ENCODE measurements around the gene PLEKHG3.

Gene PLEKHG3

GRCh38 chr14:64766430-64767151 is 62.4 kb downstream of the PLEKHG3 start:
- no peak for DNase-seq

DNA sequence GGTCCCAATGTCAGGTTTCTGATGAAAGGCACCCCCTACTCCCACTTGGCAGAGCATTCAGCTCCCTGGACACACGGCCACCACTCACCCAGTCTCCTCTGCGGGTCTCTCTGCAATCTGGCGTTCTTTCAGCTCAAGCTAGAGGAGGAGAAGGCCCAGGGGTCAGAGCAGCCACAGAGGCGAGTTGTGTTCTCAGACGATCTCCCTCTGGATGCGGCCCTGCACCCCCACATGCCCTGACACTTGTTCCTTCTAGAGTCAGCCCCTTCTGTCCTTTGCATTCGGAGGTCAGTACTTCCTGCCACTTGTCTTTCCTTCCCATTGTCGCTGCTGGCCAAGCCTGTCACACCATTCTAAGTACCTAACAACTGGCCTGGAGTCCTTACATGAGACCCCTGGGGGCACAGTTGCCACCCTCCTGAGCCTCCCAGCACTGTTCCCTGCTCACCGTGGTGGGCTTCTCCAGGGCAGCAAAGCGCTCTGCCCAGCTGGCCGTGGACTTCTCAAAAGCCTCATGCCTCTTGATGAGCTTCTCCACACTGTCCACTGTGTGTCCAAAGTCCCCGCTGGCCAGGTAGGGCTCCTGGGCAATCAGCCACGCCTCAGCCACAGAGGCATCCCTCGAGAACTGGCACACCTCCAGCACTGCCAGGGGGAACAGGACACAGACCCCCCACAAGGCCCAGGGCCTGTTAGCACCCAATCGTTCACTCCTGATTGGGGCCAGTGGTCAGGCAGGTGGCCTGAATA is 63.2 kb downstream of the PLEKHG3 start:
- no peak for DNase-seq

- no peak for DNase-seq
Measured at GRCh38 chr14:64768401-64769095, 64.3 kb downstream of the PLEKHG3 start.

DNA sequence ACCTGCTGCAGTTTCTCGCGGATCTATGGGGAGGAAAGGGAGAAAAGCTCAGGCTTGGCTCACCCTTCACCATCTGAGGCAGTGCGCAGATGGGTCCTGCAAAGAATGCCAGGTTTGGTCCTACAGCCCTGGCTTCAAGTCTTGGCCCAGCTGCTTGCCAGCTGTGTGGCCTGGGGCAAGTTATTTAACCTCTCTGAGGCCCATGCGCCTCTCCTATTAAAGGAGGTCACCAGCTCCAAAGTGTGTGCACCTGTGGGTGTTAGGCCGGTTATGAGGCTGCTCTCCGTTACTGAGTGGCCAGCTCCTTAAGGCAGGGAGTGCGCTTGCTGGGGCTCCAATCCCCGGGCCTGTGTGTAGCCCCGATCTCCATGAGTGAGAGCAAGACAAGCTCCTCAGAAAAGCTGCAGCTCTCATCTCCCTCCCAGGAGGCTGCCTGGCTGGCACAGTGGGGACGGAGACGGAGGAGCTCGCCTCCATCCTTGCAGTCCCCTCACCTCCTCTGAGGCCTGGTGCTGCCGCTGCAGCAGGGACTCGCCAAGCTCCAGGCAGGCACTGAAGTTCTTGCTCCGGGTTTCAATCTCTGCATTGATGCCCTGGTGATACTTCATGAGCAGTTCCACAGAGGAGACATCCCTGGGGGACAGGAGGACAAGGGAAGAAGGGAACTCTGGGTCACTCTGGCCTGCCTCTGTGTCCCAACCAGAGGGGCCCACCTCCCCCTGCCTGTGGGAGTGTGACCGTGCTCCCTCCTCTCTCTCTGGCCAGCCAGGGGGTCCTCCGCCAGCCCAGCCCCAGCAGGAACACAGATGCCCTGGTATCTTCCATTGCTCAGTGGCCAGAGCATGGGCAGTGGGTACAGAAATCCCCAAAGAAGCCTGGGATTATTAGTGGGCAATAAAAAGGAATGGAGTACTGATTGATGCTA is 65.1 kb downstream of the PLEKHG3 start:
- DNase-seq: no peak

- no peak for DNase-seq
Measured at GRCh38 chr14:64770751-64771150, 66.5 kb downstream of the PLEKHG3 start.

GRCh38 chr14:64771161-64771560 is 66.9 kb downstream of the PLEKHG3 start:
- no peak for DNase-seq

GRCh38 chr14:64772397-64772950 is 68.2 kb downstream of the PLEKHG3 start:
- no peak for DNase-seq

GRCh38 chr14:64773046-64773445 is 68.8 kb downstream of the PLEKHG3 start:
- DNase-seq: no peak

DNA sequence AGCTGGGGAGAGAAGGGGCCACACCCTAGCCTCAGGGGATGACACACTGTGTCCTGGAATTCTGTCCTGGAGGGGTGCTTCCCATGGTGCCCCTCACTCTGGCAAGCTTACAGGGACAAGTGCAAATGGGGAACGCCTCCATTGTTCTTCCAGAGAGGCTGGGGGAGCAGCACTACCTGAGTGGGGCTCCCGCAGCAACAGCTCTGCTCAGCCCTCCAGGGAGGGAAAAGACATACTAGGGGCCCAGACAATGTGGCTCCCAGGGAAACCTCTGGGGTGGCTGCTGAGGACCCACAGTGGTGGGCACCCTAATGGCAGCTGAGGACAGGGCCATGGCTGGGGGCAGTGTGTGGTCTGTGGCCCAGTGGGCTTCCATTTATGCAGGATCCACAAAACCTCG is 69.4 kb downstream of the PLEKHG3 start:
- DNase-seq: no peak

DNA sequence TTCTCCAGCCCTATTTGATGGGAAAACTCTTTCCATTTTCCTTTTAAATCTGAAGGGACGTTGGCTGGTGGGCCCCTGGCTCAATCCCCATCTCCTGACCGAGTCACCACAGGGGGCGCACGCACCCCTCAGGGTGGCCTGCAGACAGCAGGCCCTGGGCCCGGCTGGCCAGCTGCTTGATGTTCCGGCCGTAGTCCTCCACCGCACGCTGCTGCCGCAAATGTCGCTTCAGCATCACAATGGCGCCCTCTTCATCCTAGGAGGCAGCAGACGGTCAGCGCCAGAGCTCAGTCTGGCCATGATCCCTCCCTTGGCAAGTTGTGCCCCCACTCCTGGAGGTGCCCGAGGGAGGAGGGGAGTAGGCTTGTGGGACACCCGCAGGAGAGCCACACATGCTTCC is 70.0 kb downstream of the PLEKHG3 start:
- no peak for DNase-seq

DNA sequence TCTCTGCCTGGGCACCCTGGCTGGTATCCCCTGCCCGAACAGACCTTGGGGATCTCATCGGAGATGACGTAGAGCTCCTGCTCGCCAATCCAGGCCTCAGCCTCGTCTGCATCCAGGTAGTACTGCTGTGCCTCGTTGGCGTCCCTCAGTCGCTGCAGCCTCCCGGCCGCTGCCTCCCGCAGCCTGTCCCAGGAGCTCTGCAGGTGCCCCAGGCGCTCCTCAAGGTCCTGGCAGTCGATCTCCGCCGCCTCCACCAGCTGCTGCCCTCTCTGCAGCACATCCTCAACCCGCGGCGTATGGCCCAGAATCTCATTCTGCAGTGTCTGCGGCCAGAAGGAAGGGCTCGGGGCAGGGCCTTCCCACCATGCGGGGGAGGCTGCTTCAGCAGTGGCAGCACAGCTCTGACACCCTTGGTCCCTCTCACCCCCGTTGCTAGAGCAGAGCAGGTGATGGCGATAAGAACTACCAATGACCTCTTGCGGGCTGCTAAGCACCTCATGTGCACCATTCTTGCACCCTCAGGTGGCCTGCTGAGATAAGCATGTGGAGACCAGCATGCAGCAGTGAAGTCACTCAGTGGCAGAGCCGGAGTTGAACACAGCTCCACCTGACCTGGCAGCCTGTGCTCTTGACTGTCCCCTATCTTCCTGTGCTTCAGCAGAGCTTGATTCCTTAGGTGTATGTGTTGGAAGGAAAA is 71.0 kb downstream of the PLEKHG3 start:
- no peak for DNase-seq

- no peak for DNase-seq
Measured at GRCh38 chr14:64777461-64777860, 73.2 kb downstream of the PLEKHG3 start.

GRCh38 chr14:64778104-64778754 is 74.0 kb downstream of the PLEKHG3 start:
- DNase-seq: no peak

DNA sequence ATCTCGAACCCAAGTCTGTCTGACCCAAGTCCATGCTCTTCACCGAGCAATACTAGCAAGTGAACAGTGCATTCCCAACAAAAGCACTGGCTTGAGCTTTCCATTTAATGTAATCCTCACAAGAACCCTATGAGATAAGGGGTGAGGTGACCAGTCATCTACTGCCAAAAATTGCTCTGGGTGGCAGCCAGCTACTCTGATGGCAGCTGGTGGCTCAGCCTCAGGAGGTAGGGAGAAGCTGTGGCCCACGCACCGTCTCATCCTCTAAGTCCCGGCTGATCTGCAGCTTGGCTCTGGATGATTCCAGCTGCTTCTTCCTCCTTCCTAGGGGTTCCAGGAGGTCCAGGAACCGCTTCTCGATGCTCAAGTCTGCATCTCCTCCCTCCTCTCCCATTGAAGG is 75.2 kb downstream of the PLEKHG3 start:
- no peak for DNase-seq

DNA sequence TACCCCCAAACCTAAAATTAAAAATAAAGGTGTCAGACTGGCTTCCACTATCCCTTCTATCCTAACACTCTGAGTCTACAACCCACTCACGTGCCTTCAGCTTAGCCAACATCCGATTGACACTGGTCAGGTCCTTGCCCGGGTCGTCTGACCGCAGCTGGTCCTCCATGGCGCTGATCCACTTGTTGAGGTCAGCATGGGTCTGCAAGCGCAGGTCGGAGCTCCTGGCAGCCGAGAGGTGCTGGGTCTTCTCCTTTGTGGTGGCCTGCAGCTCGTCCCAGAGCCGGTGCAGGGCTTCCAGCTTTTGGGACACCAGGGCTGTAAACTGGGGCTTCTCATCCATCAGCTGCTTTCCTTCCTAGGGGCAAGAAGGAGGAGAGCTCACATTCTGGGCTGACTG is 78.0 kb downstream of the PLEKHG3 start:
- no peak for DNase-seq

- DNase-seq: no peak
Measured at GRCh38 chr14:64784006-64784405, 79.8 kb downstream of the PLEKHG3 start.

- DNase-seq: no peak
Measured at GRCh38 chr14:64786296-64787149, 82.3 kb downstream of the PLEKHG3 start.

GRCh38 chr14:64787619-64788018 is 83.4 kb downstream of the PLEKHG3 start:
- DNase-seq: no peak

DNA sequence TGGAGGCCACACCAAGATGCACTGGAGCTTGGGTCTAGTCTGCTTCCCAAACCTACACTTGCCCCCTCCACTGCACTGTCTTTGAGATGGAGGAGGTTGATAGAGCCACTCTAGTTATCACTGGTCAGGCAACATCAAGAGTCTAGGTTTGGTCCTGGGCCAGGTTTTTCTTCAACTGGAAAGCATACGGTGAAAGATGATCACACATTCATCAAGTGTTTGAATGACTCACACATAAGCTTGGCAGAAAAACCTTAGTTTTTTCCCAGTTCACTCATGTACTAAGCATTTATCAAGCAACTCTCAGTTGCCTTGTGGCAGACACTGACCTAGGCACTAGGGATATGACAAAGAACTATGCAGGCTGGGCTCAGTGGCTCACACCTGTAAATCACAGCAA is 84.5 kb downstream of the PLEKHG3 start:
- no peak for DNase-seq

DNA sequence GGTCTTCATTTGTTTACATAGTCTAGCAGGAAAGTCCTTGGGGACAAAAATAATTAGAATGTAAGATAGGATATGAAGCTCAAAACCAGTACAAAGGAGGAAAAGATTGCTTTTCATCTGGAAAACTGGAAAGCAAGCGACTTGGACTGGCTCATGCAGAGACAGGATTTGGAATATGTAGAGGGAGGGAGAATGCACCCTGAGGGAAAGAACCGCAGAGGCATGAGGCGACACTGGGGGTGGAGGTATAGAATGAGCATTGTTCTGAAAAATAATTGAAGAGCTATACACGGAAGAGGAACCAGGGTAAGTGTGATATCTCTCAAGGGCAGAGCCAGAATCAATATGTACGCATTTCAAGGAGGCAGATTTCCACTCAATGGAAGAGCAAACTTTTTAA is 85.5 kb downstream of the PLEKHG3 start:
- no peak for DNase-seq

Data from CD4-positive, alpha-beta T cell treated with Interleukin-1 beta for 1 hour (primary cell).